H1 (cell line): ENCODE data around the gene MORN4.

Experiments used
- CHD2 ChIP-seq: IDR thresholded peaks from 2 replicates; pipeline ENCODE4 v1.6.1; 2012; ENCODE audit warnings: low read length, improper control_type of control experiment
- CTCF ChIP-seq, 3 experiments: IDR thresholded peaks; 1 replicate in 2 of 3; 2 replicates in 1 of 3; pipeline versions ENCODE4 v1.5.1 to v1.6.1; 2011; ENCODE audit warnings: low read length in 3 of 3, mild to moderate bottlenecking in 3 of 3, inconsistent platforms in 2 of 3, low read depth in 1 of 3, moderate library complexity in 1 of 3; ENCODE audit not compliant: insufficient read depth in 1 of 3; ENCODE audit errors: control extremely low read depth in 1 of 3
- EP300 ChIP-seq, 2 experiments: IDR thresholded peaks; 1 replicate in 1 of 2; 2 replicates in 1 of 2; pipeline ENCODE4 v1.6.1; 2011 to 2012; ENCODE audit warnings: low read depth in 2 of 2, low read length in 2 of 2, mild to moderate bottlenecking in 2 of 2, borderline replicate concordance in 1 of 2, inconsistent platforms in 1 of 2, moderate library complexity in 1 of 2
- EZH2 ChIP-seq: fragments of 200-600 bp; sonication (generic); IDR thresholded peaks from 2 replicates; pipeline ENCODE4 v1.7.1; 2012; ENCODE audit warnings: low read depth, mild to moderate bottlenecking, moderate library complexity, low read length, inconsistent platforms; ENCODE audit not compliant: severe bottlenecking
- JUN ChIP-seq: IDR thresholded peaks from 2 replicates; pipeline ENCODE4 v1.6.1; 2011; ENCODE audit warnings: low read depth, mild to moderate bottlenecking, improper control_type of control experiment, low read length
- MAFK ChIP-seq: IDR thresholded peaks from 2 replicates; pipeline ENCODE4 v1.6.1; 2012; ENCODE audit warnings: low read depth, mild to moderate bottlenecking, improper control_type of control experiment, low read length
- MAX ChIP-seq: IDR thresholded peaks from 2 replicates; pipeline ENCODE4 v1.6.1; 2012; ENCODE audit warnings: inconsistent platforms
- PHF8 ChIP-seq: fragments of 200-600 bp; sonication (generic); conservative IDR thresholded peaks from 2 replicates; pipeline ENCODE4 v1.7.1; 2012; ENCODE audit warnings: low read depth, mild to moderate bottlenecking, inconsistent platforms, low read length, moderate library complexity
- POLR2A ChIP-seq, 2 experiments: IDR thresholded peaks; 1 replicate in 1 of 2; 2 replicates in 1 of 2; pipeline ENCODE4 v1.6.1; 2011; ENCODE audit warnings: low read depth in 2 of 2, low read length in 2 of 2, mild to moderate bottlenecking in 2 of 2; ENCODE audit errors: control extremely low read depth in 1 of 2
- POLR2AphosphoS5 ChIP-seq: IDR thresholded peaks from 2 replicates; pipeline ENCODE4 v1.6.1; 2011; ENCODE audit warnings: low read depth, low read length
- POU5F1 ChIP-seq: IDR thresholded peaks from 2 replicates; pipeline ENCODE4 v1.6.1; 2011; ENCODE audit warnings: low read depth, mild to moderate bottlenecking, low read length, moderate library complexity
- SUZ12 ChIP-seq: fragments of 200-600 bp; sonication (generic); IDR thresholded peaks from 2 replicates; pipeline ENCODE4 v1.6.1; 2012; ENCODE audit warnings: mild to moderate bottlenecking, inconsistent platforms, low read length, moderate library complexity, mixed read lengths
- TEAD4 ChIP-seq: IDR thresholded peaks from 2 replicates; pipeline ENCODE4 v1.6.1; 2012; ENCODE audit warnings: low read depth, low read length, inconsistent platforms, mixed read lengths

GRCh38 chr10:97573021-97573420, 60.3 kb downstream of the MORN4 start:
- no peak for TF ChIP-seq POLR2A (IDR thresholded peaks at IDR 0.05; ENCODE audit: control extremely low read depth in 1 of 2, low read depth in 2 of 2, low read length in 2 of 2)
- TF ChIP-seq SUZ12 = no peak
- no peak for TF ChIP-seq EP300 (IDR thresholded peaks at IDR 0.05; ENCODE audit: borderline replicate concordance in 1 of 2, low read depth in 2 of 2, low read length in 2 of 2)
- TF ChIP-seq CTCF (IDR thresholded peaks at IDR 0.05; ENCODE audit: control extremely low read depth in 1 of 3, insufficient read depth in 1 of 3, low read depth in 1 of 3, low read length in 3 of 3) = no peak
- TF ChIP-seq POLR2AphosphoS5 = no peak
- no peak for TF ChIP-seq MAFK
- TF ChIP-seq CHD2 = no peak
- no peak for TF ChIP-seq EZH2
- TF ChIP-seq TEAD4 = no peak
- no peak for TF ChIP-seq MAX
- TF ChIP-seq JUN = no peak
- no peak for TF ChIP-seq POU5F1
- no peak for TF ChIP-seq PHF8
